Stimulated activated CD4-positive, alpha-beta T cell treated with anti-CD3 and anti-CD28 coated beads, TNF-alpha, amount 100 ng/mL, for 1 hour (primary cell): ENCODE results near the gene SIX6.
"Not testable (repeated sequence)": the region's sequence is repeated elsewhere in the genome, so short reads cannot be mapped to it uniquely, and the experiment has no call there.

Experiments used
- DNase-seq, 3 donors: peaks; one replicate each; pipeline ENCODE4 v3.0.0-alpha.2; 2020; ENCODE audit warnings: low read depth in 3 of 3, low spot score in 1 of 3

SIX6 gene

GRCh38 chr14:60508707-60509437 is at the start of gene SIX6:
SIX6 (plus strand) TSS chr14:60509146; CDS start chr14:60509399, 253 bp downstream.
- DNase-seq: no peak

GRCh38 chr14:60480248-60480647 is 28.7 kb upstream of the SIX6 start:
- DNase-seq: not testable (repeated sequence)

- DNase-seq: no peak
These were observed 26.2 kb upstream of the SIX6 start for GRCh38 chr14:60482743-60483142.

DNA sequence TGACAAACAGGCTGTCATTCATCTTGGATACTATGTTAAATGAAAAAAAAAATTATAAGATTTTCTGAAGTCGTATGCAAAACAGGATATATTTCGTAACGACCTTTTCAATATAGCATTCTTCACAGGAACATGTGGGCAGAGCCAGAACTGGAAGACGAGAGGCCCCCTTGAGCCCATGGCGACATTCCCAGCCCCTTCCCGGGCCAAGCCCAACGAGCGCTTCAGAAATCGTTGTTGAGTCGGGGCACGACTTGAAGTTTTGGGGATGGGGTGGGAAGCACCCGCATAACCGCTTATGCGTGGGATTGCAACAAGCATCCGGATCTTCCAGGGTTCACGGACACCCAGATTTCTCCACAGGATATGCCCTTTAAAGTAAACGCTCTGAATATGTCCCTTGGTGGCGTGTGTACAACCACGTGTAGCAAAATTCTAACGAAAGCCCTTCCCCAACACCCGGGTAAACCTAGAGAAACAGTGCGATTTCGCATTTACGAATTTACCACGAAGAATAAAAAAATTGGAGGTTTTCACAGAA is 23.8 kb upstream of the SIX6 start:
- no peak for DNase-seq

- no peak for DNase-seq
These were observed 23.2 kb upstream of the SIX6 start, which contains the start of gene C14orf39 for GRCh38 chr14:60485598-60486251. C14orf39 (minus strand) TSS chr14:60486063; CDS start chr14:60485078, 985 bp downstream.

GRCh38 chr14:60487211-60487610 is 21.7 kb upstream of the SIX6 start:
- DNase-seq: no peak

GRCh38 chr14:60488175-60488574 is 20.8 kb upstream of the SIX6 start:
- no peak for DNase-seq

- no peak for DNase-seq
These were observed 18.7 kb upstream of the SIX6 start for GRCh38 chr14:60490270-60490669.

DNA sequence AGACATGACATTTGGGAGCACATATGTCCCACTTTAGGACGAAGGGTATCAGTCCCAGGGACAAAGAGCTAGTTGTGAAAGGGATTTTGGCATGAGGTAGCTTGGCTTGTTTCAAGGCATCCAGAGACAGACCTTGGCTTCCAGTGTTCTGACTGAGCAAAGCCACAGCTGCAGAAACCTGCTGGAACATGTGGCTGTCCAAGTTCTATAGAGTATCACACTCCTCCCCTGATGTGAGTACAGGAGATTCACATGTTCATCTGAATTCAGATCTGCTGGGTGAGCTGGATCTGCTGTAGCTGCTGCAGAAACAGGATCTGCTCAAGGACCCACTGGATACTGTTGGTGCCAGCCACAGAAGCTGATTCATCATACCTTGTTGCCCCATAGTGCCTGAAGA is 13.0 kb upstream of the SIX6 start:
- no peak for DNase-seq

DNA sequence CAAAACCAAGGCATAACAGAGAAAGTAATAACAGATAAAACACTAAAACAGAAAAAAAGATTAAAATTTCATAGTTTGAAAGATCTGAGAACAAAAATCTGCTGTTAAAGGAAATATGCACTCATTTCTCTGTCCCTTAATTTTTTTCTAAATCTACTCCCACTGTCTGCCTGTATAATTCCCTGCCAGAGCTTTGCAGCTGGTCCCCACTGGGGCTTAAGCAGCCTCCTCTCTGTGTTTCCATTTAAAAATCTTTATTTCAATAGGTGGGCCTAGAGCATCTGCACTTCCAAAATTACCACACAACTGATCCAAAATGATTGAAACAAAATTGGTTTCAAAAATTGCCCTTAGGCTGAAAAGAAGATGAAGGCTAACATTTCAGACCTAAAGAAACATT is 6.4 kb upstream of the SIX6 start:
- DNase-seq: no peak

DNA sequence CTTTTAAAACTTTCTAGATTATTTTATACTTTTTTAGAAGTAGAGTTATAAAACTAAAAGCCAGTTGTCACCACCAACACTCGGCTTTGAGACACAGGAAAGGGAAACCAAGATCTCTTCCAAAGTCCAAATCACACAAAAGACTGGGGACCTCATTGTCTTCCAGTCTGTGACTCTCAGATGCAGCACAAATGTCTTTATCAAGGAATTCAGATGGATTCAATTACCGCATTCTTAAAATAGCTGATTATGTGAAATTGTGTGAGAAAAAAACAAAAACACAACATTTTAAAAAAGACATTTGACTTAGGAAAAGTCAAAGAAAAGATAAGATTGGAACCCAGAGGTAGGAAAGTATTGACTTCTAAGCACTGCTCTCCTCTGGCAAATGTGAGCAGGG is 3.5 kb upstream of the SIX6 start:
- no peak for DNase-seq

- no peak for DNase-seq
These were observed 2.9 kb upstream of the SIX6 start for GRCh38 chr14:60506010-60506409.

DNA sequence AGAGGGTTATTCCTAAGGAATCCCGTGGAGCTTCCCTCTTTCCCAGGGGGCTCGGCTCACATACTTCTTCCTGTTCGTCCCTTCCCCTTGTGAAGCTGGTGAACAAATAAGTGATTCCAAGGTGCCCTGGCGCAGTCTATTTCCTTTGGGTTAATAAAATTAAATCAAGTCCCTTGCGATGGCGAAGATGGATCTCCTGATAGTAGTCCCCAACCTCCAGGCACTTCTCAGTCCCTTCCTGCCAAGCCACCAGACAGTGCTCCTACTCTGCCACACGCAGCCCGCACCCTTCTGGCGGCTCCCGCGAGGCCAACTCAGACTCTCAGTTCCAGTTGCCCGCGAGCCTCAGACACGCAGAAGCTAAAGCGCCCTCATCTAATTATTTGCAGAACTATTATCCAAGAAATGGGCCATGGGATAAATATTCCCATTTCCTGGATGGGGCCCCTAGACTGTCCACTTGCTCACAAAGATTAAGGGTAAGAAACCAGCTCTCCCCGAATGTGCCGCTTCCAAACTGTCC is 2.4 kb upstream of the SIX6 start:
- DNase-seq: no peak

GRCh38 chr14:60506985-60507829 is 1.7 kb upstream of the SIX6 start:
- no peak for DNase-seq

DNA sequence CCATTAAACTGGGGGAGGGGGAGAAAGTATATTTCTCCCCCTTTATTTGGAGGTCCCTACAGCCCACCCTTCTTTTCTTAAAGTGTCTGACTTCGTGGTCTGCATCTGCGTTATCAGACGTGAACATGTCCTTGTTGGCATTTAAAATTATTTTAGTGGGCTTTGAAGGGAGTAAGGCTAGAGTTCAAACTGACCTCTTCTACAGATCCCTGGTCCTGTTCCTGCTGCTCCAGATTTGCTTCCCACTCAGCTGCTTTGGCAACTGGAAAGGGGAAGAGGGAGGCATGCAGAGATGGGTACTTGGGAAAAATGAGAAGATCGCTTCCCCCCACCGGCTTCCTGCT is 611 bp upstream of the SIX6 start:
- no peak for DNase-seq

DNA sequence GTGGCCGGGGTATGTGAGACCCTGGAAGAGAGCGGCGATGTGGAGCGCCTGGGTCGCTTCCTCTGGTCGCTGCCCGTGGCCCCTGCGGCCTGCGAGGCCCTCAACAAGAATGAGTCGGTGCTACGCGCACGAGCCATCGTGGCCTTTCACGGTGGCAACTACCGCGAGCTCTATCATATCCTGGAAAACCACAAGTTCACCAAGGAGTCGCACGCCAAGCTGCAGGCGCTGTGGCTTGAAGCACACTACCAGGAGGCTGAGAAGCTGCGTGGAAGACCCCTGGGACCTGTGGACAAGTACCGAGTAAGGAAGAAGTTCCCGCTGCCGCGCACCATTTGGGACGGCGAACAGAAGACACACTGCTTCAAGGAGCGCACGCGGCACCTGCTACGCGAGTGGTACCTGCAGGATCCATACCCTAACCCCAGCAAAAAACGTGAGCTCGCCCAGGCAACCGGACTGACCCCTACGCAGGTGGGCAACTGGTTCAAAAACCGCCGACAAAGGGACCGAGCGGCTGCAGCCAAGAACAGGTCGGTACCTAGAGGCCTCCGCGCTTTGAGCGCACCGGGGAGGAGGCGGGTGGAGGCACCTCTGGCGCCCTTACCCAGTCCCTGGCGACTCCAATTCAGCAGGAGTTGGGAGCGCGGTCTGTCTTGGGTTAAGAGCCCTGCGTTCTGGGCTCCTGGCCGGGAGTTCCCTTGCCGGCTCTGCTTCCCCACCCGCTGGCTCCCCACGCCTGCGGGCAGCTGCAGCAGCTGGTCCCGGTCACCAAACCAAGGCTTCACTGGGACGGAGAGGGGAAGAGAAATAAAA is 700 bp downstream of the SIX6 start:
- no peak for DNase-seq

- DNase-seq: no peak
These were observed 1.5 kb downstream of the SIX6 start for GRCh38 chr14:60510254-60510950.

- DNase-seq: no peak
These were observed 2.1 kb downstream of the SIX6 start for GRCh38 chr14:60510951-60511599.

GRCh38 chr14:60512126-60512525 is 3.2 kb downstream of the SIX6 start:
- no peak for DNase-seq
